Measurements from ENCODE around the gene LMF2.

GRCh38 chr22:50548921-50549790 is 41.7 kb upstream of the LMF2 start:
- TF ChIP-seq, protein P1, sequence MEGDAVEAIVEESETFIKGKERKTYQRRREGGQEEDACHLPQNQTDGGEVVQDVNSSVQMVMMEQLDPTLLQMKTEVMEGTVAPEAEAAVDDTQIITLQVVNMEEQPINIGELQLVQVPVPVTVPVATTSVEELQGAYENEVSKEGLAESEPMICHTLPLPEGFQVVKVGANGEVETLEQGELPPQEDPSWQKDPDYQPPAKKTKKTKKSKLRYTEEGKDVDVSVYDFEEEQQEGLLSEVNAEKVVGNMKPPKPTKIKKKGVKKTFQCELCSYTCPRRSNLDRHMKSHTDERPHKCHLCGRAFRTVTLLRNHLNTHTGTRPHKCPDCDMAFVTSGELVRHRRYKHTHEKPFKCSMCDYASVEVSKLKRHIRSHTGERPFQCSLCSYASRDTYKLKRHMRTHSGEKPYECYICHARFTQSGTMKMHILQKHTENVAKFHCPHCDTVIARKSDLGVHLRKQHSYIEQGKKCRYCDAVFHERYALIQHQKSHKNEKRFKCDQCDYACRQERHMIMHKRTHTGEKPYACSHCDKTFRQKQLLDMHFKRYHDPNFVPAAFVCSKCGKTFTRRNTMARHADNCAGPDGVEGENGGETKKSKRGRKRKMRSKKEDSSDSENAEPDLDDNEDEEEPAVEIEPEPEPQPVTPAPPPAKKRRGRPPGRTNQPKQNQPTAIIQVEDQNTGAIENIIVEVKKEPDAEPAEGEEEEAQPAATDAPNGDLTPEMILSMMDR (optimal IDR thresholded peaks at IDR 0.05 in 1 of 3, IDR thresholded peaks at IDR 0.05 in 1 of 3, conservative IDR thresholded peaks at IDR 0.05 in 1 of 3; ENCODE audit: extremely low read depth in 1 of 3, insufficient read depth in 2 of 3, low read length in 3 of 3), result no peak
- TF ChIP-seq EZH2 (IDR thresholded peaks at IDR 0.05; ENCODE audit: low read length), result no peak

All from keratinocyte (primary cell).